GM19043 (cell line): ENCODE measurements around the gene RNF157.

Source experiments
- ATAC-seq: cut with Tn5 transposase; IDR thresholded peaks from one replicate; pipeline ENCODE4 v1.9.1; 2021; ENCODE audit warnings: low read depth; ENCODE audit not compliant: unreplicated experiment

RNF157 gene

DNA sequence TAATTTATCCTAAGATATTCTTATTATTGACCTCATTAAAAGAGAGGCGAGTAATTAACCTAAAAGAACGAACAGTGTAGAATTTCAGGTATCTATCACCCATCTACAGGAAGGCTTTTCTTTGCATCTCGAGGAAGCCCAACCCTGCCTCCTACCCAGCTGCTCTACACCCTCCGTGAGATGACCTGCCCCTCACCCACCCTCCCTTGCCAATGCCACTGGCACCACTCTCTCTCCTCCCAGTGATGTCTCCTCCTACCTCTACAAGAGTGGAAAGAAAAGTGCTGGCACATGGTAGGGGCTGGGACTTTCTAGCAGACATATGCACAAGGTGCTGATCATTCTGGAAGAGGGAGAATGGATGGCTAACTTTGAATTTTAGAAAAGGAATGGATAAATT is 76.4 kb downstream of the RNF157 start:
- ATAC-seq = no peak

DNA sequence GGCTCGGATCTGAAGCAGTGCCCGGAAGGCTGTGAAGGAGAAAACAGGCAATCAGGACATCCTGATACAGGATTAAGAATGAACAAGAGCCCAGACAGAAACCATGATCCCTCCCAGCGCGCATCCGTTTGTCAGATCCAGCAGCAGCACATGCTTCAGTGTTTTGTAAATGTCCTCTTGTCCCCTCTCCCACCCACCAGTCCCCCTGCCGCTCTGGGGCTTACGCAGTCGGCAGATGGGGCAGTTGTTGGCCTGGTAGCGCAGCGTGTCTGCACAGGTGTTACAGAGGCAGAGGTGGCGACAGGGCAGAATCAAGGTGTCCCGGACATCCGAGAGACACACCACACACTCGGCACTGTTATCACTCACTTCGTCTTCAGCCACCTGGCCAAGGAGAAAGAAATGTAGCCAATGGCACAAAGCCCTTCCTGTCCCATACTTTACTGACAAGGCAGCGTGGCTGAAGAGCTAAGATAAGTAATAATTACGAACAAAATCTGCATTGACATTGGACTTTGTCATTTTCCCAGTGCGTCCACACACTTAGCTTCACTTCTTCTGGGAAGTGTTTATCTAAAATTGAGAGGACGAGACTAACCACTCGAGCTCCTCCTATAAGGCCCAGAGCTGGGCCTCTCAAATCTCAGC is 78.5 kb downstream of the RNF157 start:
- no peak for ATAC-seq

DNA sequence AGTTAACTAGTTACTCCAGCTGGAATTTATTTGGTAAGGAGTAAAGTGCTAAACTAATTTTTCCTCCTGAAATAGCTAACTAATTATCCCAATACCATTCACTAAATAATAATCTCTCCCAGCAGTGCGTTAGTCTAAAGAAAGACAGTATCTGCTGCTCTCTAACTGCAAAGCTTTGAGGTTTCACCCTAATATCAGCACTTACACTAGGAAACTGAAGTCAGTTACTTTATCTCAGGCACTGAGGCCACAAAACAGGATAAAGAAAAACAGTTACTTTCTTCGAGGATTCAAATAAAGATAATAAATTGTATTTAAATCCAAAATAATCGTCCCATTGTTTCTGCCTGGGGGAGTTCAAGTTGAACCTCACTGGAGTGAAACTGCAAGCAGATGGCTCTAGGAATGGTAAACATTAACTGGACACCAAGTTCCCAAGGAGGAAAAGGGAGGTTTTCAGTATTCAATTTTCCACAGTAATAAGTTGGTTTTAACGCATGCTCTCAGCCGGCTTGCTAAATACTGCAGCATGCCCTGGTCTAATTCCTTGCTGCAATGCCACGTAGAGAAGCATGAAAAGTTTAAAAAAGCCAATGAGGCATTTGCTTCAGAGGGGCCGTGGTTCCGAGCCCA is 79.3 kb downstream of the RNF157 start:
- no peak for ATAC-seq

DNA sequence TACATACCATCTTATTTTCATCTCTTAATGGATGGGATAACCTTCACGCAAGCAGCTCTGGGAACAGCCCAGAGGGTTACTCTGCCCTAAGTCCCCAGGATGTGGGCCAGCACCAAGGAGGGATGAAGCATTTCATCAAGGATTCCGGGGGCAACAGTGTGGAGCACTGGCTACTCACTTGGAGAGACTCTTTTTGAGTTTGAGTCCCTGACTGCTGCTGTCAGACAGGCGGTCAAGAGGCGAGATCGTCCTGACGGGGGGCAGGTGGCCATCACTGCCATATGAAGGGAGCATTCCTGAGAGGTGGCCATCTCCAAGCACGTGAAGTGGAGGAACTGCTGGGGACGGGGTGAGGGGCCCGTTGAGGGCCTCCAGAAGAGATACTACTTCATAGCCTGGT is 81.1 kb downstream of the RNF157 start:
- no peak for ATAC-seq

DNA sequence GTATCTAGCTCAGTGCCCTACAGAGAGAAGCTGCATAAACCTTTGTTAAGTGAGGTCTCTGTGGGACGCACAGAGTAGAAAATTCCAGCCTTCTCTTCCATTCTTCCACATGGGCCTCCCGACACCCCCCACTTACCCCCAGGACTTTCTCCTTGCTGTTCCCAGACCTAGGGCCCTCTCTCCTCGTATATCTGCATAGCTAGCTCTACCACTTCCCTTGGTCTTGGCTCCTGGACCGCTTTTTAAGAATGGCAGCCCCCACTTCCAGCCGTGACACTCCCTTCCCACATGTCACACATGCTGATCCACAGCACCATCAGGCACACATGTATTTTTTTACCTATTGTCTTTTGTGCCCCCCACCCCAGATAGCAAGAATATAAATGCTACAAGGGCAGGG is 82.5 kb downstream of the RNF157 start:
- ATAC-seq = no peak

DNA sequence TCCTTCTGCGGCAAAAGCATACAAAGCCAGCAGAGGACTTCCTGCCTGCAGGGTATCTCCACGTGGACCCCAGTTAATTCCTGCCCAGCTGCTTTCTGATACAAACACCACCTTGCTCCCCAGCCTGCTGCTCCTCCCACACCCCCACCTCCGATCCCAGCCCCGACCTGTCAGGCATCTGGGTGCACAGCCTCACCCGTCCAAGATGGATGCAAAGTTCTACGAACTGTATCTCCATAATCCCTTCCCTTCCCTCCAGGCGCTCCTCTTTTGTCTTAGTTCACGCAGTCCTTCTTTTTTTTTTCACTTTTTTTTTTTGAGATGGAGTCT is 83.7 kb downstream of the RNF157 start:
- ATAC-seq = no peak

DNA sequence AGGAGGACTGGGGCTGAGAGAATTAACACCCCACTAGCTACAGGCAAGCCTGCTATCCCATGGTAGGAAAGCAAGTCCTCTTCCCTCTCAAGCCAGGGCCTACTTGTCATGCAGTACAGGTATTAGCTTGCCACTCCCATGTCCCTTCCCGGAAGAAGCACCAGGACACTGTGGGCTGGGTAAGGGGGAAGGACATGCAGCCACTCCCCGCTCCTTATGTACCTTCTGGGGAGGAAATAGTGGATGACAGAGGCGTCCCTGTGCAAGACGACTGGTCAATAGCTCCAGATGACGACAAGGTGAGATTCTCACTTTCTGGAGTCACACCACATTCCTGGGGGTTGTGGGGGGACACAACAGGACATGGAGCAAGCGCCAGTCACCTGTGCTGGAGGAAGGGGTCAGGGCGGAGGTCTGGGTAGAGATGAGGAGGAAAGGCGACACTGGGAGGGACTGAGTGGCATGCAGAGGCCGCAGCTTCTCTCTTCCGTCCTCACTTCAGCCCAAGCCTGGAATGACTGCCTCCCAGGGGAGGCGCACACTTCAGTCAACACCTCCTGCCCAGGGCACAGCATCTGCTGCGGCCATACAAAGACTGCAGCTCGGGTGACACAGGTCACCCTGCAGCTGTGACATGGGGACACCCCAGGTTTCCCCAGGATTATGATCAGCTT is 84.2 kb downstream of the RNF157 start:
- ATAC-seq = no peak

DNA sequence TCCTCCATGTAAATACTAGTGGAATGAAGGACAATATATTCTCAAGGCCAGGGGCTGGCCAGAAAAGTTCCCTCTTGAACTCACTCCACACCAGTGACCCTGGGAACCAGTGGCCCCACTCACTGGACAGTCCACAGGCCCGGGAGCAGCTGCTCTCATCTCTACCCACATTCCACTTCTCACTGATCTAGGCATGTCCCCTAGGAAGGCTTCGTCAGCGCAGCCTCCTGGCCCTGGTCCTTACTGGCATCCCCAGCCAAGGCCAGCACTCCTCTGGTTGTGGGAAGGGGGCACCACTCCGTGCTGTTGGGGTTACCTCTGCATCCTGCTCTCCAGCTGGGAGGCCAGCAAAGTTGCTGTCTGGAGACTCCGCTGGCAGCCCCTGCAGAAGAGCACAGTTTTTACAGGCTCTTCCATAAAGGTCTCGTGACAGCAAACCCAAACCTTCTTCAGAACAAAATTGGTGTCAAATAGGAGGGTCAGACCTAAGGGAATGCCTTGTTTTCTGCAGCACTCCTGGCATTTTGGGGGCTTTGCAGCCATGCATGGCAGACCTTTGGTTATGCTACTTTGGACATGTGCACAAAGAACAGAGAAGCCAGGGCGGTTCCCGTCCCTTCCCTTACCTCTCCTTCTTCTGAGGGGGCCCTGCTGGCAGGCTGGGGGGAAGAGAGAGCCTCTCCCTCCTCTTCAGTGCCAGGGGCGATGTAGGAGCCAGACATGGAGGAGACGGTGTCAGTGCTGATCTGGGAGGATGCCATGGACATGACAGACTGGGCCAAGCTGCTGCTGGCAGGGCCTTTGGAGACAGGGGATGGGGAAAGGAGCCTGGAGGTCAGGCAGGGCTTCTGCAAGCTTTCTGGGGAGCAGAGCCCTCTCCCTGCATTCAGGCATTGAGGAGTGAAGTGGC is 85.1 kb downstream of the RNF157 start:
- no peak for ATAC-seq

DNA sequence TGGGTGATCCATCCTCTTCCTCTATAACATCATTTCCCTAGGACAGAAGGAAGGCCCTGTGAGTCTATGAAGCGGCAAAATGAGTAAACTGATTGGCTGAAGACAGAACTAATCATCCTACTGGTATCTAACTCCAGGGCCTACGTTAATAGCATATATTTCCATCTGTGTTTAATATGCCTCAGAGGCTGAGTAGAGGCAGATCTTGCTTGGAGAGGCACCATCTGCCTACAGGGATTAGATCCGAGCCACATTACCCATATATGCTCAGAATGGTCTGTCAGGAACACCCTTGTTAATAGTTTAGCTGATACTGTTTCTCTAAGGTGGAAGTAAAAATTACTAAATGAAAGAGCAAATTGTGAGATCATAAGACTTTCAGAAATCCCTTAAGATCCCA is 86.0 kb downstream of the RNF157 start:
- no peak for ATAC-seq

DNA sequence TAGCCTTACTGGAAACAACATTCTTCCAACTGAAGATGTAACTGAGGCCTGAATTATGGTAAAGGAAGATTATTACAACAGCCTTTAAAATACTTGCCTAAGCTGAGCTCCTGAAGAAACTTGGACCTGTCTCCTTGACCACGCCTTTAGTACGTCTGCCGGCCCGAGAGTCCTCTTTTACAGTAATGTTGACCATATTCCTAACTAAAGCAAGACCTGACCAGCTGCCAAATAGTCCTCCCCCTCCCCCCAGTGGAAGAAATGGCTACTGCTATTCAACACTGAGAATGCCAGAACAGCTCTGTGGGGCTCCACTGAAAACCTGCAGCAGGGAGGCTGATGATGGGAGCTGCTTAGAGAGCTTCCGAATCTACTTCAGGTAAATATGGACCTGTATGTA is 86.7 kb downstream of the RNF157 start:
- no peak for ATAC-seq

DNA sequence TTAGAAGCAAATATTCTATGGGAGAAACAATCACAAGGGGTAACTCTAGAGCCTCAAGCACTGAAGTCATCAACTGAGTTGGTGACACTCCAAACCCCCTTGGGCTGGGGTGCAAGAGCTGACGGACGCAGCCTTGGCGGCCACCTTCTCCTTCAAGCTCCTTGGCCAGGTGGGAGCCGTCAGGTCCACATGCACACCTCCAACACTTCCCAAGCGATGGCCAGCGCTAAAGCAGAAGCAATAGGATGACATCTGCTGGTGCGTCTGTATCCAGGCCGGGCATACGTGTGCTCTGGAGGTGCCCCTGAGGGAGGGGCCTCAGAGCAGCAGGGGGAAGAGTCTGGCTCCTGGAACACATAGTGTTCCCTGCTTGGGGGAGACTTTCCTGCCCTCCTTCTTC is 87.1 kb downstream of the RNF157 start:
- ATAC-seq = no peak

DNA sequence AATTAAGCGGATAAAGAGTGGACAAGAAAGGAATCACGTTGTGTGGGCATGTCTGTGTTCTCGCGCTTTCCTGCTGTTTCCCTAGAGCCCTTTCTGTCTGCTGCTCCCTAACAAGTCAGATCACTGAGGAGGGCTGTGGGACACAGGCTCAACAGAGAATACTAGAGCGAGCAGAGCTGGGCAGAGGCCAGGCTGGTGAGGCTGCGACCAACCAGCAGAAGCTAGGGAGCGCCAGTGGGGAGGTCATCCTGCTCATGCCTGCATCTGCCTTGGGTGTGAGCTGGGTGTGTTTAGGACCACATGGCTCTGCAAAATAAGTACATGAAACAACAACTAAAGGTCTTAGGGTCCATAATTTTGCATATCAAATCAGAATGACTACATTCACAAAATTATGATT is 87.7 kb downstream of the RNF157 start:
- ATAC-seq = no peak

DNA sequence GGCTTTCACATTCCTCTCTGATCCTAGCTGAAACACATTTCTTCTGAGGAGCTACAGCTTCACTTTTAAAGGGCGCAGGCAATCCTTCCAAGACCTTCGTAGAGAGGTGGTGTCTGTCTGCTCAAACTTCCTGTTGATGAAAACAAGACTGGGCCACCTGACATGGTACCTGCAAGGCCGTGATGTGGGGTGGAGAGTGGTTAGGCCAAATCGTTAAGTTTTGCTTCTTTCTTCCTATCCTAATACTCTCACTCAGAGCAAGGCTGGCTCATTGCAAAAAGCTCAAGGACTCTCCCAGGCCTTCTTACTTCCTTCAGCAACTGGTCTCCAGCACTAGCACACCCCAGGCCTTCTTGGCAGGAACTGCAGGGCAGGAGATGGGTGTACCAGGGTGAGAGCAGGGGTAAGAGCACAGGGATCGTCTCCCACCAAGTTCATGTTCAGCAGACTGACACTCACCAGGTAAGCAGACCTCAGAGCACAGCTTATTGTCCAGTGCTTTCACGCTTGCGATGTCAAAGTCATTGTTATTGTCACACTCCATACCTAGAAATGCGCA is 88.3 kb downstream of the RNF157 start:
- no peak for ATAC-seq

DNA sequence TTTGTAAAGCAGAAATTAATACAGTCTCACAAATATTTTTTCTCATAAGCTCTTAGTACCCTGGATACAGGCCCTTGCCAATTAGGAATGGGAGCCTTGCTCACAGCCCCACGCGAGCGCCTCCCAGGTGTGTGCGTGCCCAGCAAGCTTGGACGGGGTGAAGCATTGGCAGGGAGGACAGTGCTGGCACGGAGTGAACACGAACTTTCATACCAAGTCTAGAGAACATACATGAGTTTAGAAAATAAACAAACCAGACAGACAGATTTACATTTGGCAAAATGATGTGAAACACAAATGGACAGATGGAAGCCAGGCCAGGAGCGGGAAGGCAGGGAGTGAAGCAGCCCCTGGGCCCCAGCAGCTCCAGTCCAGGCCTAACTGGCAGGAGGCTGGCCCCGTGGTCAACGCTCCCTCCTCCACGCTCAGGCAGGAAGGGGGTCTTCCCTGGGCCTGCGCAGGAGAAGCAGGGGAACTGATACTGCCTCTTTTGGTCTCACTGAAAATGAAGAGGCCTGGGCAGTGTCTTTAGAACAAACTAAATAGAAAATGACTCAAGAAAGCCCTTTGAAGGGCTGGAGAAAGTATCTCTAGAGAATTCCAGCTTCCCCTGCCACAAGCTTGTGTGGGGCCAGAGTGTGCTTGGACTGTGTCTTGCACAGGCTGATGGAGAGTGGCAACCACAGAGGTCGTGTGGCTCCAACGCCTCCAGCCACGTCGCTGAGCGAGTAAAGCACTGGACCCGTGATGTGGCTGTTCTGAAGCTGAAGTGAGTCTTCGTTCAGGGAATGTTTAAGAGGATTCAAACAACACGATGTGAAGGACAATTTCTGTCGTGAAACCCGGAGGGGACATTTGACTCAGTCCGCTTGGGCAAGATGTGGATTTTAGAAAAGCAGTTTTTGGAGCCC is 89.3 kb downstream of the RNF157 start:
- no peak for ATAC-seq

DNA sequence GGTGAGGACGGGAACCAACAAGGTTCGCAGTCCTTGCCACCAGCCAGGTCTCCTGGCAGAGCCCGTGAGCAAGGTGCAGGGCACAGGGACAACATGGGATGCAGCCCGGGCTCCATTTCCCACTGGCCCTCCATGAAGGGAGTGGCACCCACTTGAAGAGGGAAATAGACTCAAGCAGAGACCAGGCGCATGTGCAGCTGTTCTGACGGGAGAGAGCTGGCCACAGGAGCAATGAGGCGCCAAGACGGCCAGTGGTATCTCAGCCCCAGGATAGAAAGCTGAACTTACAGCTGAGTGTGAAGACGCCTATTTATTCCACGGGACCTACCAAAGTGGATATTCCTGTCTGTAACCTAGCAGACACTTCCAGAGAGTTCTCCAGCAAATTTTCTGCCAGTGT is 91.1 kb downstream of the RNF157 start:
- ATAC-seq = no peak

DNA sequence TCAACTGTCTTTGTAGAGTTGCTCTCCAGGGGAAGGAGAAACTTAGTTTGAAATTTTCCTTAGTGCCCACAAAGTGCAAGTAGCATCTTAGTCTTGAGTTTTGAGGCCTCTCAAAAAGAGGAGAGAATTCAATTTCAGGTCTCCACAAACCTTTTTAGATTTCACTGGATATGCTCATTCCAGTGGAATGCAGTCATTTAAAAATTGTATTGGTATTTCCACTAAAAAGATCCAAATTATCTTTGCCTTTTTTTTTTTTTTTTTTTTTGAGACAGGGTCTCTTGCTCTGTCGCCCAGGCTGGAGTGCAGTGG is 92.3 kb downstream of the RNF157 start:
- no peak for ATAC-seq

DNA sequence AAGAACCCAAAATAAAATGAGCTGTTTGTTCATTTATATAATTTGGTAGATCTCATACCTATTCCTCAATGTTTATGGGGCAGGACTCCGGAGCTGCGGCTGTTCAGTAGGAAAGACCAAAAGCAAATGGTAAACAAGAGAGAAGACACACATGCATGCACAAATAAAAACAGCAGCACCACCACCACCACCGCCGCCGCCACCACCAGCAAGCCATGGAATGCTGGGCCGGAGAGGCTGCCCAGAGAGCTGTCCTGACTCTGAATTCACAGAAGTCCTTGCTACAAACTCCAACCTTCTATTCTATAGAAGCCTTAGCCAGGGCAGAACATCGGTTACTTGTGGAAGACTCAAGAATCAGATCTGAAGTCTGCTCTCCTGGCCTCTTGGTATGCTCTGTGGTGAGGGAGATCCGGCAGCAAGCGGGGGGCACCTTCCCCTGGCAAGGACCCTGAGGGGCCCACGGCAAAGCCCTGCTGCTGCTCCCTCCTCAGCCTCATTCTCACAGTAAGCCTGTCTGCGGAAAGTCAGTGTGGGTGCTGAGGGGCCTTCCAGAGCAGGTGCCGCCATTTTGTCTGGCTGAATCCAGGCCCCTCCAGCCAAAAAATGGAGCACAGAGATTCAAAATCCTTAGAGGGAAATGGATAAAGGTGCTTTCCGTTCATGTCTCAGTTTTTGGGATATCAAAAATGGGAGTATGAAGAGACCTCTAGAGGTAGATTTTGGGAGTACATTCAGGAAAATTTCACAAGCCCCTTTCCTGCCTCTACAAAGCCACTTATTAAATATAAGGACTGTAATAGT is 92.9 kb downstream of the RNF157 start:
- no peak for ATAC-seq

DNA sequence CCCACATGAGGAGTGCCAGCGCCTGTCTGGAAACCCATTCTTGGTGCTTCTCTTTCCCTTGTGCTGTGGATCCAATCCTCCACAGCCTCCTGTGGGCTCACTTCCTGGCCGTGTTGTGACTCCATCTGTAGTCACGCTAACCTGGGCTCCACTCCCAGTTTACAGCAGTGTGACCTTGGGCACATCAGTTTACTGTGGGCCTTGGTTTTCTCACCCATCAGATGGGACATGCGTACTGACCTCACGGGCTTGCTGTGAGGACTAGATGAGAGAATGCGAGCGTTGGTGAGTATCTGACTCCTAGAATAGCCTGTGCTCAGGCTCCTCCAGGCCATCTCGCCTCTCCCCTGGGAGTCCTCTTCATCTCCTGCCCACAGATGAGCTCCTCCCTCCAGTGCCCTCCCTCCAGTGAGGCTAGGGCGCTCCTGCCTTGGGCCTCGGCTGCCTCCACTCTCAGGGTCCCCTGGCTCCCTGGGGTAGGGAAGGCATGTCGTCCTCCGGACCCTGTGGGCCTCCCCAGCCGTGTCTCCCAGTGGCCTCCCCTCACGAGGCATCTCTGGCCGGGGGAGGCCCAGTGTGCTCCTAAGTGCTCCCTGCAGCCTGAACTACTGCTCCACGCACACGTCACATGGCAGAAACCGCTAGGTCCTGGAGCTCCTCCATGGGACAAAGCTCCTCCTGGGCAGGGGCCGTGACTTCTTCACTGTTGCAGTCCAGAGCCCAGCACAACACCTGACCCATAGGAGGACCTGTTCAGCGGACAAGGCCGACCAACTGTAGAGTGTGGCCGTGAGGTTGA is 94.0 kb downstream of the RNF157 start:
- no peak for ATAC-seq
